ENCODE data around the gene FKBP8. TPM values are rescaled to one million over a fixed set of nuclear protein-coding genes. Genes with fewer than 3 reads are reported as not detected.
A peak's percentile ranks its signal among the peaks of the same experiment; 100 is the strongest.

The FKBP8 gene
- total RNA-seq, 1 experiment from 2014 or later, result 182 TPM

GRCh38 chr19:18520848-18521691, 22.3 kb downstream of the FKBP8 start:
- ChIA-PET POLR2A (interaction anchor here (0.6 to 0.7 kb wide), 2 partner anchors 13 to 201 kb away, joined by 3 to 4 read pairs; no protein-coding TSS in a partner anchor), CTCF (interaction anchor here (0.6 to 1.4 kb wide), 4 partner anchors 12 to 76 kb away, joined by 3 to 6 read pairs (median 3); no protein-coding TSS in a partner anchor)
- H3K36me3 ChIP-seq (ENCODE audit: control insufficient read depth, insufficient read depth, low read length), result peaks cover 4% of the 10 kb centered on the region; the same call in 1 of the 2 replicates
- H3K27ac ChIP-seq (ENCODE audit: low read length), result peak overlapping the region; percentile 90
- BruUV-seq (replicated peaks), result TSS peak; percentile 84
- DNase-seq (ENCODE audit: low read depth, low spot score), result no peak
- TF ChIP-seq CTCF (IDR thresholded peaks at IDR 0.05), result no peak
- no peak for TF ChIP-seq REST (IDR thresholded peaks at IDR 0.05; ENCODE audit: insufficient read depth in 1 of 2, low read depth in 2 of 2, low read length in 1 of 2)
- TF ChIP-seq SIN3A (IDR thresholded peaks at IDR 0.05; ENCODE audit: borderline replicate concordance, insufficient read depth, low read depth, low read length), result no peak
- no peak for TF ChIP-seq POLR2AphosphoS5 (IDR thresholded peaks at IDR 0.05; ENCODE audit: low read depth, low read length)
- no peak for TF ChIP-seq TCF7L2 (IDR thresholded peaks at IDR 0.05; ENCODE audit: low read depth, low read length)
- intact Hi-C loops (cut with micrococcal nuclease; ENCODE audit: unreplicated experiment), result no loop called here
- peak overlapping the region; percentile 77 to 83 for H3K4me3 ChIP-seq (ENCODE audit: low read depth in 2 of 2, low read length in 2 of 2)
- H3K9me3 ChIP-seq (ENCODE audit: control insufficient read depth, insufficient read depth, low read depth, low read length), result no peaks in the 10 kb centered on the region
- peaks cover 9% of the 10 kb centered on the region for H3K4me1 ChIP-seq (ENCODE audit: control insufficient read depth, insufficient read depth, low read length)
- in situ Hi-C loops (cut with HindIII; ENCODE audit: low pct_unique_long_range_greater_than_20kb, low sequenced_read_pairs), result no loop called here
- no peak; the same call in 1 of the 2 replicates for ATAC-seq
- no peaks in the 10 kb centered on the region for H3K27me3 ChIP-seq (ENCODE audit: control insufficient read depth, insufficient read depth, low read length)

GRCh38 chr19:18519962-18520847, 23.2 kb downstream of the FKBP8 start:
- DNase-seq (ENCODE audit: low read depth, low spot score) (peak; percentile 78), ATAC-seq (peak; percentile 46)
- H3K9me3 ChIP-seq (ENCODE audit: control insufficient read depth, insufficient read depth, low read depth, low read length), result no peaks in the 10 kb centered on the region
- peaks cover 4% of the 10 kb centered on the region; the same call in 1 of the 2 replicates for H3K36me3 ChIP-seq (ENCODE audit: control insufficient read depth, insufficient read depth, low read length)
- H3K4me1 ChIP-seq (ENCODE audit: control insufficient read depth, insufficient read depth, low read length), result peaks cover 11% of the 10 kb centered on the region
- intact Hi-C loops (cut with micrococcal nuclease; ENCODE audit: unreplicated experiment) (no loop called here), in situ Hi-C loops (cut with HindIII; ENCODE audit: low pct_unique_long_range_greater_than_20kb, low sequenced_read_pairs) (no loop called here)
- peak; percentile 78; the same call in 1 of the 2 replicates for TF ChIP-seq CTCF (IDR thresholded peaks at IDR 0.05)
- no peak for TF ChIP-seq TCF7L2 (IDR thresholded peaks at IDR 0.05; ENCODE audit: low read depth, low read length)
- TF ChIP-seq POLR2AphosphoS5 (IDR thresholded peaks at IDR 0.05; ENCODE audit: low read depth, low read length), result 0 out of 2 replicates have a peak, but pooled peaks have one; percentile 16
- TF ChIP-seq SIN3A (IDR thresholded peaks at IDR 0.05; ENCODE audit: borderline replicate concordance, insufficient read depth, low read depth, low read length), result no peak
- TF ChIP-seq REST (IDR thresholded peaks at IDR 0.05; ENCODE audit: insufficient read depth in 1 of 2, low read depth in 2 of 2, low read length in 1 of 2), result no peak
- ChIA-PET POLR2A (interaction anchor here (0.6 kb wide), 1 partner anchor 18 kb away, joined by 4 read pairs; no protein-coding TSS in a partner anchor), CTCF (interaction anchor here (0.5 to 1.4 kb wide), 7 partner anchors 11 to 628 kb away, joined by 3 to 7 read pairs (median 3); no protein-coding TSS in a partner anchor)
- no peaks in the 10 kb centered on the region for H3K27me3 ChIP-seq (ENCODE audit: control insufficient read depth, insufficient read depth, low read length)
- peak overlapping the region; percentile 77 to 83 for H3K4me3 ChIP-seq (ENCODE audit: low read depth in 2 of 2, low read length in 2 of 2)
- BruUV-seq (replicated peaks), result no TSS peak
- H3K27ac ChIP-seq (ENCODE audit: low read length), result peak overlapping the region; percentile 90
